NCI-H526 treated with DMSO at 0.1 percent for 48 hours (cell line): ENCODE results near the gene LYST.
A peak's percentile ranks its signal among the peaks of the same experiment; 100 is the strongest.
"Not testable (repeated sequence)": the region's sequence is repeated elsewhere in the genome, so short reads cannot be mapped to it uniquely, and the experiment has no call there.

Source experiments
- DNase-seq: peaks from one replicate; lab custom pipeline; 2025; lab: John Stamatoyannopoulos, UW

The LYST gene

GRCh38 chr1:235758931-235759330 lies 107.8 kb downstream of the LYST start:
- no peak for DNase-seq

DNA sequence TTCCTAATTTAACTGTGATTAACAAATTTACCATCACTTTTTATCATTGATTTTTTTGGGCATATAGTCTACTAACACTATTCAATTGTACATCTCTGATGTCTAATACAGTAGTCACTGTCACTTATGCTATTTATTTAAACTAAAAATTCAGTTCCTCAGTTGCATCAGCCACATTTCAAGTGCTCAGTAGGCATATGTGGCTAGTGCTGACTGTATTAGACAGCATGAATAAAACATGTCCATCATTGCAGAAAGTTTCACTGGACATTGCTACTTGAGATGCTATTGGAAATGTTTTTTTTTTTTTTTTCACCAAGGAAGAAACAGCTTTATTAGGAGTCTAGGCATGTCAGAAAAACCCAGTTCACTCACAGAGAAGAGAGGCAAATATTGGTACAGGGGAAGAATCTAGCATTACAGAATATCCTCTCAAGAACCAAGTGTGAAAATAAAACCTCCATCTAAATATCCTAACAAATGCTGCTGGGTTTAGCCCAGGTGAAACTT lies 109.1 kb downstream of the LYST start:
- no peak for DNase-seq

- DNase-seq, result not testable (repeated sequence)
Measured at GRCh38 chr1:235754186-235754585, 112.5 kb downstream of the LYST start.

- no peak for DNase-seq
Measured at GRCh38 chr1:235749755-235750300, 116.9 kb downstream of the LYST start.

DNA sequence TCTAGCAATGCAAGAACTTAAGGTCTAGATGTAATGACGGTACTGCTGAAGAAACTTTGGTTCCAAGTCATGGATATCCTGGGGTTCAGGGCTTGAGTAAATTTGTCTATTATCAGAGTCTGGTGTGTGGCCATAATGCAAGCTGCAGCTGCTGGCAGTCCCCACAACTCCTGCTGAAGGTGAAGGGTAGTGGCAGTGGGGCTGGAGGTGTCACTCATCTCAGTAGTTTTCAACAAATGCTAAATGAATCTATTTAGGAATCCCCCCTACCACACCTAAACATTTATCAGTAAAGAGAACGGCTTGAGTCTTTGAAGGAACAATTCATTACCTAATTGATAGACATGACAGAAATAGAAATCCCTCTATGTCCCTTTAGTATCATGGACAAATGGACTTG lies 118.0 kb downstream of the LYST start:
- DNase-seq, result no peak

GRCh38 chr1:235746245-235746644 lies 120.5 kb downstream of the LYST start:
- DNase-seq, result no peak

DNA sequence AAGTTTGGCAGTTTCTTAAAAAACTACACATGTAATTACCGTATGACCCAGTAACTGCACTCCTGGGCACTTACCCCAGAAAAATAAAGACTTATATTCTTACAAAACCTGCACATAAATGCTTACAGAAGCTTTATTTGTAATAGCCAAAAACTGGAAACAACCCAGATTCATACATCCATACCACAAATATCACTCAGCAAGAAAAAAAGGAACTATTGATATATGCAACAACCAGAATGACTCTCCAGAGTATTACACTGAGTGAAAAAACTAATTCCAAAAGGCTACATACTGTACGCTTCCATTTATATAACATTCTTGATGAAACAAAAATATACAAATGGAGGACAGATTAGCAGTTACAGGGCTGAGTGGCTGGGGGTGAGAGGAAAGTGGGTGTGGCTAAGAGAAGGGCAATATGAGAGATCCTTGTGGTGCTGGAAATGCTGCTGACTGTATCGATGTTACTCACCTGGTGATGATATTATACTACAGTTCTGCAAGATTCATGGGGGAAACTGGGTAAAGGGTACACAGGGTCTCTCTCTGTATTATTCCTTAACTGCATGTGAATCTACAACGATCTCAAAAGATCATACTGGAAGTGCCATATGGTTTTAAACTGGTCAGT lies 121.1 kb downstream of the LYST start:
- no peak for DNase-seq

DNA sequence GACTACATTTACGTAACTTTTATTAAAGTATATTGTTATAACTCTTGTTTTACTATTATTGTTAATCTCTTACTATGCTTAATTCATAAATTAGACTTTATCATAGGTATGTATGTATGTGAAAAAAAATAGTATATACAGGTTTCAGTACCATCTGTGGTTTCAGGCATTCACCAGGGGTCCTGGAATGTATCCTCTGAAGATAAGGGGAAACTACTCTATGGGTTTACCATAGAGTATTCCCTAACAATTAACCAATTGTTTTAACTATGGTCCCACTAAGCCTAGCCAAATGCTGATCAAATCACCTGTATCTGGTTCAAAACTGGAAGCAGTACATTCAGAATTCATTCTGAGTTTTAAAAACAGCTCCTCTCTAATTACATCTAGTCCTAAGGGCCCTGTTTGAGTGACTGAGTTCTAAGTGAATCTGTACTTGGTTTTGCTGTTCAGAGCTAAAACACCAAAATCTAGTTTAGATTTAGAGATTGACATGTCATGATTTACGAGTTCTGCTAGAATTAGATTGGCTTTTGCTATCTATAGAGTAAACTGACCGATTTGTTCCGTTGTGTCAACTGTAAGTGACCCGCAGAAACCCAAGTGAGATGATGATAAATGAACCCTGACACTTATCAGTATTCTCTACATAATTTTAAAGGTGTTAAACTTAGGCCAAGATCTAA lies 123.6 kb downstream of the LYST start:
- no peak for DNase-seq

DNA sequence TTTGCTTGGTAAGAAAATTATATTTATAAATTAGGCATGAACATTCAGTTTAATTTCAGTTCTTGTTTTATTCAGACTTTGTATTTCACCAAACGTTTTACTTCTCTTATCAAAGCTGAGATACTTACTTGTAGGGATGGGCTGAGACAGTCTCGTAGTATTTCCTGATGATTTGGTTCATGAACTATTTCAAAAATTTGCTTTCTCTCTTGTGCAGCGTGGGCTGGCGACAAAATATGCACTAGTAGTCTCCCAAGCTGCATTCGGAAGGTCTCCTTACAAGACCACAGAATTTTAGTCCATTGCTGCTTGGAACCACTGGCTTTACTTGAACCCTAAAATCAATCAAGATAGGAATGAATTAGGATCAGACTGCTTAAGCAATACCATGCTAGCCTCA lies 125.4 kb downstream of the LYST start:
- no peak for DNase-seq

GRCh38 chr1:235739631-235740030 lies 127.1 kb downstream of the LYST start:
- no peak for DNase-seq

GRCh38 chr1:235739124-235739523 lies 127.6 kb downstream of the LYST start:
- no peak for DNase-seq

DNA sequence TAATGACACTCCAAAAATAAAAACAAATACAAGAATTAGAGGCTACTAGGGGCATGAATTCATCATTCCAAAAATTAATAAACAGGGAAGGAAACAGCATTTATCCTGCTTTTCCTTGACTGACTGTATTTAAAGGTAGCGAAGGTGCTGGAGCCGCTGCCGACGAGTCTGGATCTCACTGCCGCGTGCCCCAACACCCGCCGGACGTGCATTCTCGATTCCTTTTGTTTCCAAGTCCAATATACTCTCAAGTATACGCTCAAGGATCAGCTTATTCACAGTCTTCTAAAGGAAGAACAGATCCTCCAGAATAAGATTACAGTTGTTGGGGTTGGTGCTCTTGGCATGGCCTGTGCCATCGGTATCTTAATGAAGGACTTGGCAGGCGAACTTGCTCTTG lies 129.0 kb downstream of the LYST start:
- DNase-seq, result no peak

DNA sequence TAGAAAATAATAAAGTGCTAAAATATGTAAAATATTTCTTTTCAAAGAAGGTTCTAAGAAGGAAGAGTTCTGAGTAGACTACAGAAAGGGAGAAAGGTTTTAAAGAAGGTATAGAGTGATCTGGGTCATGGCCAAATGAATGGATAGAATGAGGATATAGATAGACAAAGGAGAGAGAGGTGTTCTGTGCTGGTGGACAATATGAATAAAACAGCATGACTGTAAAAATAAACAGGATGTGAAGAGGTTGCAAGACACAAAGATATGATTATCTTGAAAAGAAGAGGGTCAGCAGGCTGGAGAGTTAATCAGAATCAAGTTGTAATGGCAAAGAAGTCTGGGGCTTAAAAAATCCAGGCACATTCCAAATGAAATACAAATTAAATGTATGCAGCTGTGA lies 130.4 kb downstream of the LYST start:
- DNase-seq, result peak; percentile 66

DNA sequence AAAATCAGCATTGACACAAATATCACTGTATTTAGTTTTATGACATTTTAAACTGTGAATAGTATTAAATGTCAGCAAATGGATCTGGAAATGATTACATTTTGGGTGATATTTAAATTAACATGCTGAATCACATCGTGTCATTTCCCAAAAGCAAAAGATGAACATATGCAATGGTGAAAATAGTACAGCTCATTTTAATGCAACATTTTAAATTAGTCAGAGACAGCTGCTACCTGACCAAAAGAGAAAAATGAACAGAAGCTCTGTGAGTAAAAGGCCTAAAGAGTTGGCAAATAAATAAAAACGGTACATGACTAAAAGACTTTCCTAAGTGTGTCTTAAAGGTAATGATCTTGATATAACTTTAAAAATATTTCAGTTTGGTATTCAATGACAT lies 131.1 kb downstream of the LYST start:
- no peak for DNase-seq

DNA sequence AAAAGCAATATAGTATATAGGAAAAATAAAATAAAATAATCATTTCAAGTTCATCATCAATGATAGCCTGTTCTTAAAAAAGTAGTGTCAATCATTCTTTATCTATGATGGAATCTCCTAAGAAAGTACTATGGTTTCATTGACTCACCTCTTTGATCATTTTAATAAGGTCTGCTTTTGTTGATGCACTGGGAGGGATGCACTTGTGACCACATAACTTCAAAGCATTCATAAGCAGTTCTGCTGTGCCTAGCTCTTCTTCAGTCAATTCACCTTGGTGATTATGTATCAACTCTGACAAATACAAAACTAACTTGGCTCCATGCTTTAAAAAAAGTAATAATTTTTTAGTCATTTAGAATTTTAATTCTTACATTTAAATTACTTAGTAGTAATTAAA lies 132.4 kb downstream of the LYST start:
- DNase-seq, result no peak

DNA sequence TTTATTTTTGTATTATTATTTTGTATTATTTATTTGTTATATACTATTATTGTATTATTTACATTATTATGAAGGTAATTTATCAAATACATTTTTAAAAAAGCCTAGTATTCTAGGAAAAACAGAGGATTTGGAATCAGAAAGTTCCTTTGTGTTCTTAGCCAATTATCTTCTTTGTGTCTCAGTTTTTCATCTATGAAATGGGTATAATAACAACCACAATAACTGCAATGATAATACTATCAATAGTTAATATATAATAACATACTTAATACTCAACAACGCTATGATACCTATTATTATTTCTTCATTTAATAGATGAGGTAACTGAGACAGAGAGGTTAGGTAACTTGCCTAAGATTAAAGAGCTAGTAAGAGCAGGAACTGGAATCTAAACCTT lies 136.7 kb downstream of the LYST start:
- DNase-seq, result no peak

GRCh38 chr1:235726557-235726956 lies 140.1 kb downstream of the LYST start:
- DNase-seq, result no peak

DNA sequence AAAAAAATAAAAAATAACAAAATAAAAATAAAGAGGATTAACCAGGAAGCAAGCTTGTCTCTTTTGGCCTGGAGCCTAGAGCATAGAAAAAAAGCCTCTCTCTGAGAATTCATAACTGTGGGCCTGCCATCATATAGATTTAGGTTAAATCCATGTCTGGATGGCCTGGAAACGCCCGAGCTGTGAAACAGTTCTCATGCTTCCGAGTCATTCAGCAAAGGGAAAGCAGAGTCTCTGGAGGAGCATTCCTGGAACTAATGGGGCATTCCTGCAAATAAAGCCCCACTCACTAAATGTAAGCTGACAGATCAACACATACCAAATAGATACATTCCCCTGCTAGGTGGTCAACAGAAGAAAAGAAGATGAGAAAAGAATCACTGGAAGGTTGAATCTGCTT lies 141.3 kb downstream of the LYST start:
- no peak for DNase-seq

DNA sequence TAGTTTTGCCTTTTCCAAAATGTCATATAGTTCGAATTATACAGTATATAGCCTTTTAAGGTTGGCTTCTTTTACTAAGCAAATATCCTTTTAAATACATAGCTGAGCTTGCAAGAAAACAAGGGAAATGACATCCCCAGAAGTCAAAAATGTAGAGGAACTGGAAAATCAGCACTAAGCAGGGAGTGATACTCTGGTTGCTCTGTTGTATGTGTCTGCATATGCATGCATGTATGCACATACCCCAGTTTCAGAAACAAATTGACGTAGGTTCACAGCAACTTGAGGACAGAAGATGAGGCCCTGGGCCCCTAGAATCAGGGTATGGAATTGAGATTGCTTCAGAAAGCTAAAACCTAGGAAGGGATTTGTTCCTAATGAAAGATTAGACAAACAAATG lies 142.0 kb downstream of the LYST start:
- DNase-seq, result no peak

- no peak for DNase-seq
Measured at GRCh38 chr1:235722858-235723257, 143.8 kb downstream of the LYST start.

DNA sequence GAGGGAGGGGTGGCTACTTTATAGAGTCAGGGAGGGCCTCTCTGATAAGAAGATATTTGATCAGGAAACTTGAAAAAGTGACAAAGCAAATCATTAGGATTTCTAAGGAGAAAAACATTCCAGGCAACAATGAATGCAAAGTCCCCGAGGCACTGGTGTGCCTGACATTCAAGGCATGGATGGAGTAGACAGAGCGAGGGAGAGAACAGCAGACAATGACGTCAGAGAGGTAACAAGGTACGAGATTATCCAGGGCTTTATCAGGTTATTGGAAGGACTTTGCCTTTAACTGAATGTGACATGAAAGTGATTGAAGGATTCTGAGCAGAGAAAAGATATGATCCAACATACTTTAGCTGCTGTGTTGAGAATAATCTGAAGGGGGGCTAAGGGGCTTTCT lies 144.7 kb downstream of the LYST start:
- DNase-seq, result no peak

DNA sequence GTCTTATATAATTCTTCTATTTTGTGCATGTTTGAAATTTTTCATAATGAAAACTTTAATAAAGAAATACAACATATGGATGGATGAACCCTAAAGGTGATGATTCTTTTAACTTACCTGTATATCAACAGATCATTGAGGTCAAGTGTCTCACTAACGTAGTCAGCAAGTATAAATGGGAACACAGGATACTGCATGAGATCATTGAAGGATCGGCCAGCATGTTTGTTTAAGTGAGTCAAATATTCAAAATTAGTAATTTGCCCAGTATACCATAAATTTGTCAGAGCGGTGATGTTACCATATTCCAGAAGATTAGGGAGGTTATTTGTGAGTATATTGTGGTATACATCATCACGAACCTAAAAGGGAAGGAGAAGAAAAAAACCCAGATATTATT lies 146.2 kb downstream of the LYST start:
- no peak for DNase-seq

- DNase-seq, result no peak
Measured at GRCh38 chr1:235714205-235714897, 152.4 kb downstream of the LYST start.
